ENCODE measurements around the gene SLC16A2.

DNA sequence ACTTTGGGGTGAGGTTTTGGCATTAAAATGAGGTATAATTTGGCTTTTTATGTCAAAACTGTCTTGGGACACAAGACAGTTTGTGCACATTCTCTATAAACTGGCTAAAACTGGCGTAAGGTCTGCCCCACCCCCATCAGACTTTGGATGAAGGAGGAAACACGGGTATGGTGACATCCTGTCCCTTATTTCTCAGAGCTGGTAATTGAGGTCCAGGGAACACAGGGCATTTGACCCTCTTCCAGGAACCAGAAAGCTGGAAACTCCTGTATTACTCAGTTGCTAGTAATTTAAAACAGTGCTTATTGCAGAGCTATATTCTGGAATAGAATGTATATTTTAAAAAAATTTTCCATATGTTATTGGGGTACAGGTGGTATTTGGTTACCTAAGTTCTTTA is 78.8 kb downstream of the SLC16A2 start:
- TF ChIP-seq, protein P1, sequence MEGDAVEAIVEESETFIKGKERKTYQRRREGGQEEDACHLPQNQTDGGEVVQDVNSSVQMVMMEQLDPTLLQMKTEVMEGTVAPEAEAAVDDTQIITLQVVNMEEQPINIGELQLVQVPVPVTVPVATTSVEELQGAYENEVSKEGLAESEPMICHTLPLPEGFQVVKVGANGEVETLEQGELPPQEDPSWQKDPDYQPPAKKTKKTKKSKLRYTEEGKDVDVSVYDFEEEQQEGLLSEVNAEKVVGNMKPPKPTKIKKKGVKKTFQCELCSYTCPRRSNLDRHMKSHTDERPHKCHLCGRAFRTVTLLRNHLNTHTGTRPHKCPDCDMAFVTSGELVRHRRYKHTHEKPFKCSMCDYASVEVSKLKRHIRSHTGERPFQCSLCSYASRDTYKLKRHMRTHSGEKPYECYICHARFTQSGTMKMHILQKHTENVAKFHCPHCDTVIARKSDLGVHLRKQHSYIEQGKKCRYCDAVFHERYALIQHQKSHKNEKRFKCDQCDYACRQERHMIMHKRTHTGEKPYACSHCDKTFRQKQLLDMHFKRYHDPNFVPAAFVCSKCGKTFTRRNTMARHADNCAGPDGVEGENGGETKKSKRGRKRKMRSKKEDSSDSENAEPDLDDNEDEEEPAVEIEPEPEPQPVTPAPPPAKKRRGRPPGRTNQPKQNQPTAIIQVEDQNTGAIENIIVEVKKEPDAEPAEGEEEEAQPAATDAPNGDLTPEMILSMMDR (IDR thresholded peaks at IDR 0.05; ENCODE audit: insufficient read depth, low read length), result no peak
- TF ChIP-seq POLR2AphosphoS5 (IDR thresholded peaks at IDR 0.05; ENCODE audit: low read depth), result no peak

All from HL-60 (cell line).